Left renal pelvis (tissue), 4 donors: ENCODE results near the gene AP1M2. TPM values are rescaled to one million over a fixed set of nuclear protein-coding genes. Genes with fewer than 3 reads are reported as not detected.
A peak's percentile ranks its signal among the peaks of the same experiment; 100 is the strongest.
"Not testable (repeated sequence)": the region's sequence is repeated elsewhere in the genome, so short reads cannot be mapped to it uniquely, and the experiment has no call there.

ENCODE experiments used
- DNase-seq, 4 donors: peaks; one replicate each; pipeline ENCODE4 v3.0.0-alpha.2; 2013; ENCODE audit warnings: low read depth in 4 of 4, low spot score in 3 of 4
- polyA plus RNA-seq, 4 donors: library from polyadenylated mRNA; unstranded; fragments of 120-200 nt; gene quantifications; one replicate each; pipeline ENCODE4 v1.2.1, GENCODE V29; 2013; ENCODE audit not compliant: insufficient read length in 4 of 4

Gene AP1M2
- polyA plus RNA-seq, 4 donors: 1.7 to 60.2 (median 43.2) TPM

GRCh38 chr19:10602330-10603083, 15.4 kb upstream of the AP1M2 start:
- DNase-seq: peak in 1 of 4 donors; percentile 44

GRCh38 chr19:10601999-10602329, 14.9 kb upstream of the AP1M2 start:
- DNase-seq: no peak

- no peak for DNase-seq
Measured at GRCh38 chr19:10600149-10600548, 13.0 kb upstream of the AP1M2 start.

- DNase-seq: no peak
Measured at GRCh38 chr19:10593820-10594637, 6.9 kb upstream of the AP1M2 start.

- no peak for DNase-seq
Measured at GRCh38 chr19:10593148-10593547, 6.0 kb upstream of the AP1M2 start.

GRCh38 chr19:10587839-10588150, 683 bp upstream of the AP1M2 start:
- DNase-seq: no peak

- no peak for DNase-seq
Measured at GRCh38 chr19:10586396-10586795, 716 bp downstream of the AP1M2 start.

- no peak for DNase-seq
Measured at GRCh38 chr19:10583036-10583776, 3.9 kb downstream of the AP1M2 start.

- no peak for DNase-seq
Measured at GRCh38 chr19:10582091-10582490, 5.0 kb downstream of the AP1M2 start.

- DNase-seq: peak; percentile 74 to 88 (median 82)
Measured at GRCh38 chr19:10580979-10581631, 6.0 kb downstream of the AP1M2 start.

GRCh38 chr19:10577951-10578350, 9.2 kb downstream of the AP1M2 start:
- DNase-seq: no peak

GRCh38 chr19:10575011-10575716, 11.9 kb downstream of the AP1M2 start:
- no peak for DNase-seq

- DNase-seq: no peak
Measured at GRCh38 chr19:10574462-10574861, 12.7 kb downstream of the AP1M2 start.

GRCh38 chr19:10573793-10574192, 13.3 kb downstream of the AP1M2 start:
- DNase-seq: not testable (repeated sequence)

GRCh38 chr19:10568826-10569651, 18.1 kb downstream of the AP1M2 start, which contains the start of gene CDKN2D:
Gene CDKN2D (minus strand): TSS chr19:10568979. CDS start chr19:10568653, 326 bp downstream.
- peak; percentile 97 for DNase-seq

GRCh38 chr19:10568062-10568825, 18.9 kb downstream of the AP1M2 start:
- no peak for DNase-seq

GRCh38 chr19:10567656-10568055, 19.5 kb downstream of the AP1M2 start:
- DNase-seq: no peak

- DNase-seq: no peak
Measured at GRCh38 chr19:10566658-10567410, 20.3 kb downstream of the AP1M2 start.
